Mesothelial cell of epicardium (in vitro differentiated cells): ENCODE data around the gene DHRSX. TPM values are rescaled to one million over a fixed set of nuclear protein-coding genes. Genes with fewer than 3 reads are reported as not detected.
"Not testable (repeated sequence)": the region's sequence is repeated elsewhere in the genome, so short reads cannot be mapped to it uniquely, and the experiment has no call there.

Source experiments
- DNase-seq, 2 experiments: peaks; one replicate each; pipeline ENCODE4 v3.0.0; 2021; ENCODE audit warnings: low spot score in 2 of 2; ENCODE audit not compliant: unreplicated experiment in 2 of 2
- H3K27ac Mint-ChIP-seq: 2 replicates; pipeline ENCODE4 v1.8.0; 2021; ENCODE audit warnings: mixed read lengths
- H3K27me3 Mint-ChIP-seq: 2 replicates; pipeline ENCODE4 v1.8.0; 2021; ENCODE audit warnings: low read depth, mixed read lengths
- H3K36me3 Mint-ChIP-seq: 2 replicates; pipeline ENCODE4 v1.8.0; 2021; ENCODE audit warnings: mixed read lengths
- H3K4me1 Mint-ChIP-seq: 2 replicates; pipeline ENCODE4 v1.8.0; 2021; ENCODE audit warnings: mixed read lengths
- H3K4me3 Mint-ChIP-seq: 2 replicates; pipeline ENCODE4 v1.8.0; 2021; ENCODE audit warnings: mild to moderate bottlenecking, moderate library complexity, mixed read lengths
- H3K9me3 Mint-ChIP-seq: 2 replicates; pipeline ENCODE4 v1.8.0; 2021; ENCODE audit warnings: mixed read lengths
- total RNA-seq: library from RNA; stranded (reverse); gene quantifications from 3 replicates; pipeline ENCODE4 v1.2.1, GENCODE V29; 2021
- TF ChIP-seq, protein P1 (sequence below): fragments of 200-600 bp; sonication (generic); IDR thresholded peaks from one replicate; pipeline ENCODE4 v1.5.0; 2021; ENCODE audit warnings: antibody characterized with exemption; ENCODE audit not compliant: unreplicated experiment

DHRSX gene
- total RNA-seq, 1 donor from 2014 or later, result 43.5 TPM

DNA sequence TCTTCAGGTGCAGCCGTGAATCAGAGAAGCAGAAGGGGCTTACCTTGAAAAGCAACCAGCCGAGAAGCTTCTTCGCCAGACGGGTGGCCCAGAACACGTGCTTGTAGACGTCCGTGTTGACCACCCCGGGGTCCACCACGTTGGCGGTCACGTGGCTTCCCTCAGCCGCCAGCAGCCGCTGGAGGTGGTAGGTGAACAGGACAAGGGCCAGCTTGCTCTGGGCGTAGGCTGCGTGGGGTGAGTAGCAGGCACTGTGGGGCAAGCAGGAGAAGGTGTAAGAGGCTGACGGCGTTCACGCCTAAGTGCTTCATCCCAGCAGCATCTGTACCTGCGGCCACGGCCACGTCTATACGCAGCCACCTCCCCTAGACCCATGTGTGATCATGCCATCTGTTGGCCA is 257.8 kb downstream of the DHRSX start:
- peaks cover 5% of the 10 kb centered on the region for H3K4me1 Mint-ChIP-seq
- H3K9me3 Mint-ChIP-seq, result no peaks in the 10 kb centered on the region
- H3K36me3 Mint-ChIP-seq, result peaks cover 22% of the 10 kb centered on the region
- H3K27ac Mint-ChIP-seq, result no peak overlapping the region
- H3K4me3 Mint-ChIP-seq, result no peak overlapping the region
- no peak for DNase-seq
- H3K27me3 Mint-ChIP-seq, result no peaks in the 10 kb centered on the region
- TF ChIP-seq, protein P1, sequence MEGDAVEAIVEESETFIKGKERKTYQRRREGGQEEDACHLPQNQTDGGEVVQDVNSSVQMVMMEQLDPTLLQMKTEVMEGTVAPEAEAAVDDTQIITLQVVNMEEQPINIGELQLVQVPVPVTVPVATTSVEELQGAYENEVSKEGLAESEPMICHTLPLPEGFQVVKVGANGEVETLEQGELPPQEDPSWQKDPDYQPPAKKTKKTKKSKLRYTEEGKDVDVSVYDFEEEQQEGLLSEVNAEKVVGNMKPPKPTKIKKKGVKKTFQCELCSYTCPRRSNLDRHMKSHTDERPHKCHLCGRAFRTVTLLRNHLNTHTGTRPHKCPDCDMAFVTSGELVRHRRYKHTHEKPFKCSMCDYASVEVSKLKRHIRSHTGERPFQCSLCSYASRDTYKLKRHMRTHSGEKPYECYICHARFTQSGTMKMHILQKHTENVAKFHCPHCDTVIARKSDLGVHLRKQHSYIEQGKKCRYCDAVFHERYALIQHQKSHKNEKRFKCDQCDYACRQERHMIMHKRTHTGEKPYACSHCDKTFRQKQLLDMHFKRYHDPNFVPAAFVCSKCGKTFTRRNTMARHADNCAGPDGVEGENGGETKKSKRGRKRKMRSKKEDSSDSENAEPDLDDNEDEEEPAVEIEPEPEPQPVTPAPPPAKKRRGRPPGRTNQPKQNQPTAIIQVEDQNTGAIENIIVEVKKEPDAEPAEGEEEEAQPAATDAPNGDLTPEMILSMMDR, result no peak

DNA sequence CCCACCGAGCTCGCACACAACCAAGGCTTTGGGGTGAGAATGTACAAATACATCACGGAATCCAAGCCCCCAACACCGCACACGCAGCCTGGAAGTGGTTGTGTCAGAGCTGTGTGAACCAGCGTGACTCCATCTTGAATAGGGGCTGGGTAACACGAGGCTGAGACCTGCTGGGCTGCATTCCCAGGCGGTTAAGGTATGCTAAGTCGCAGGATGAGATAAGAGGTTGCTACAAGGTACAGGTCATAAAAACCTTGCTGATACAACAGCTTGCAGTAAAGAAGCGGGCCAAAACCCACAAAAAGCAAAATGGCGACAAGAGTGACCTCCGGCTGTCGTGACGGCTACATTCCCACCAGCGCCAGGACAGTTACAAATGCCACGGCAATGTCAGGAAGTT is 258.4 kb downstream of the DHRSX start:
- Mint-ChIP-seq H3K36me3 (peaks cover 19% of the 10 kb centered on the region), H3K4me3 (no peak overlapping the region), H3K4me1 (peaks cover 5% of the 10 kb centered on the region), H3K27me3 (no peaks in the 10 kb centered on the region), H3K27ac (no peak overlapping the region), H3K9me3 (no peaks in the 10 kb centered on the region)
- DNase-seq, result no peak
- TF ChIP-seq, protein P1, result no peak

DNA sequence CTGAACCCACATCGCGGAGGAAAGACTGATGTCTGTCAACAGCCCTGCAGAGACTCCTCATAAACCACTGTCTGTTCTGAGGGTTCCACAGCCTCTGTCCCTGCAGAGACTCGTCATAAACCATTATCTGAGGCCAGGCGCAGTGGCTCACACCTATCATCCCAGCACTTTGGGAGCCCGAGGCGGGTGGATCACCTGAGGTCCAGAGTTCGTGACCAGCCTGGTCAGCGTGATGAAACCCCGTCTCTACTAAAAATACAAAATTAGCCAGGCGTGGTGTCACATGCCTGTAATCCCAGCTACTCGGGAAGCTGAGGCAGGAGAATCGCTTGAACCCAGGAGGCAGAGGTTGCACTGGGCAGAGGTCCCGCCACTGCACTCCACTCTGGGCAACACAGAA is 259.3 kb downstream of the DHRSX start:
- DNase-seq, H3K27ac Mint-ChIP-seq, H3K4me3 Mint-ChIP-seq, H3K27me3 Mint-ChIP-seq, H3K4me1 Mint-ChIP-seq, H3K9me3 Mint-ChIP-seq: not testable (repeated sequence)
- H3K36me3 Mint-ChIP-seq, result peaks cover 19% of the 10 kb centered on the region

DNA sequence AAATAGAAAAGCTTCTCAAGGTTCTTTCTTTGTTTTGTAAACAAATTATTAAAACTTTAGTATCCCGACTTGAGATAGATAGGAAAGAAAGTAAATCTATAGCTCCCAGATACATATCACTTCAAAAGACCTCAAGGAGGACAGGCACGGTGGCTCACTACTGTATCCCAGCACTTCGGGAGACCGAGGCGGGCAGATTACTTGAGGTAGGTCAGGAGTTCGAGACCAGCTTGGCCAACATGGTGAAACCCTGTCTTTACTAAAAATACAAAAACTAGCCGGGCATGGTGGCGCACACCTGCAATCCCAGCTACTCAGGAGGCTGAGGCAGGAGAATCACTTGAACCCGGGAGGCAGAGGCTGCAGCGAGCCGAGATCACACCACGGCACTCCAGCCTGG is 260.0 kb downstream of the DHRSX start:
- not testable (repeated sequence) for H3K4me1 Mint-ChIP-seq, H3K9me3 Mint-ChIP-seq, H3K27me3 Mint-ChIP-seq, H3K27ac Mint-ChIP-seq, DNase-seq, H3K4me3 Mint-ChIP-seq
- peaks cover 19% of the 10 kb centered on the region for H3K36me3 Mint-ChIP-seq

DNA sequence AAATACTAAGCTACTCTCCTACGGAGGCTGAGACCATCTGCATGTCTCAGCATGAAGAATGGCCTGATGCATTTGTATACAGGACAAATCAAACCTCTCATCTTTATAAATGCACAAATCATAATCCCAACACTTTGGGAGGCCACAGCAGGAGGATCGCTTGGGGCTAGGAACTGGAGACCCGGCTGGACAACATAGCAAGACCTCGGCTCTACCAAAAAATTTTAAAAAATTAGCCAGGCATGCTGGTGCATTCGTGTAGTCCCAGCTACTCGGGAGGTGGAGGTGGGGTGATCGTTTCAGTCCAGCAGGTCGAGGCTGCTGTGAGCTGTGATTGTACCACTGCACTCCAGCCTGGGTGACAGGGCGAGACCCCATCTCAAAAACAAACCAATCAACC is 262.8 kb downstream of the DHRSX start:
- DNase-seq, result no peak
- Mint-ChIP-seq H3K27me3 (no peaks in the 10 kb centered on the region), H3K4me3 (no peak overlapping the region), H3K9me3 (no peaks in the 10 kb centered on the region), H3K27ac (no peak overlapping the region), H3K4me1 (peaks cover 8% of the 10 kb centered on the region), H3K36me3 (peaks cover 15% of the 10 kb centered on the region)
- TF ChIP-seq, protein P1, result no peak

DNA sequence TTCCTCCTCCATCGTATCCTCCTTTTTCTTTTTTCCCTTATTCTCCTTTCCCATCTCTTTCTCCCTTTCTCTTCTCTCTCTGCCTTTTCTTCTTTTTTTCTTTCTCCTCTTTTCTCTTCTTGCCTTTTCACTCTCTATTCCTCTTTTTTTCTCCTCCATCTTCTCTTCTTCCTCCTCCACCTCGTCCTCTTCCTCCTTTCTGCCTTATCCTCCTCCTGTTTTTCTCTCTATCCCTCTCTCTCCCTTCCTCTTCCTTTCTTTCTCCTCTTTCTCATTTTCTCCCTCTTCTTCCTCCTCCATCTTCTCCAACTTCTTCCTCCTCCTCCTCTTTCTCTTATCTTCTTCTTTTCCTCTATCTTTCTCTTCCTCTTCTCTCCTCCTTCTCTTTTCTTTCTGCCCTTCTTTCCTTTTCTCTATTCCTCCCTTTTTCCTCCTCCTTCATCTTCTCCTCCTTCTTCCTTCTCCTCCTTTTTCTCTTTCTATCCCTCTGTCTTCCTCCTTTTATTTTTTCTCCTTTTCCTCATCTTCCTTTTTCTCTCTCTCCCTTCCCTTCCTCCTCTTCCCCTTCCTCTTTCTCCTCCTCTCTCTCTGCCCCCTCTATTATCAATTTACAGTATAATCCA is 269.1 kb downstream of the DHRSX start:
- H3K27me3 Mint-ChIP-seq, result no peaks in the 10 kb centered on the region
- no peak overlapping the region for H3K27ac Mint-ChIP-seq
- DNase-seq, result no peak

More for the DNA sequence above, 269.1 kb downstream of the DHRSX start:
- Mint-ChIP-seq H3K4me3 (no peak overlapping the region), H3K36me3 (peaks cover 19% of the 10 kb centered on the region), H3K4me1 (peaks cover 11% of the 10 kb centered on the region), H3K9me3 (peaks cover 5% of the 10 kb centered on the region)
- TF ChIP-seq, protein P1, result no peak
